Embryonic facial prominence (tissue), 1 donor: ENCODE results near the gene IGFL3.

Experiments
- DNase-seq: peaks from one replicate; pipeline ENCODE4 v3.0.0-alpha.2; 2016; ENCODE audit errors: extremely low spot score

Gene IGFL3

DNA sequence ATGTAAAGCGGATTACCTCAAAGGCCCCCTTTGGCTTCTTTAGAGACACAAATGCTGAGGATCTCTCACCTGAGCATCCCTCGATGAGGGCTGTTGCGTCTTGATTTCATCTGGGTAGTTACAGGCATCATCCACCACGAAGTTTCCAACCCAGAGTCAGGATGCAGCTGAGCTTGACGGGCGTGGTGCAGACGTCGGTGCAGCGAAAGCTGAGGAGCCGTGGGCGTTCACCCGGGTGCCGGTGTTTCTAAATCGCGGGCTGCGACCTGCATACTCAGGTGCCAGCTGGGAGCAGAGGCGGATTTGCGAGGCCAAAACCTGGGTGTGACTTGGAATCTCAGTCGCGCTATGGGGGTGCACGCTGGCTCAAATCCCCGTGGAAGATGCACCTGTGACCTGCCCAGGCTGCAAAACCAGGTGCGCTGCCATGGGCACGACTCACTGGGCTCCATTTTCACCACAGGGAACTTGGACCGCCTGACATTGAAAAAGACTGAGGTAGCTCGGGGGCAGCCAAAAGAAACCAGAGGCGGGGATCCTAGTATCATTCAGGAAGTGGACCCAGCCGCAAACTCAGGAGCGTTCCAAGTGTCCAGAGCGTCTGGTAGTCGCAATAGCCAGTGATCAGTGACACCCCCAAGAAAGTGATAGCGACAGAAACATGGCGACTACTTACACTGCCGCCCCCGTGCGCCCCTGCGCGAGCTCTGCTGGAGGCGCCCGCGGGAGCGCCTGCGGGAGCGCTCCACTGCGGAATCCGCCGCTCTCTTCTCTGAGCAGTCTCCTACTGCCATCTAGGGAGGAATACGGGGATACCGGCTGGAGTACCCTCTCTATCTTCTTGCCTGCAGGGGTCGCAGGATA lies 47.3 kb downstream of the IGFL3 start:
- DNase-seq = peak; percentile 21

DNA sequence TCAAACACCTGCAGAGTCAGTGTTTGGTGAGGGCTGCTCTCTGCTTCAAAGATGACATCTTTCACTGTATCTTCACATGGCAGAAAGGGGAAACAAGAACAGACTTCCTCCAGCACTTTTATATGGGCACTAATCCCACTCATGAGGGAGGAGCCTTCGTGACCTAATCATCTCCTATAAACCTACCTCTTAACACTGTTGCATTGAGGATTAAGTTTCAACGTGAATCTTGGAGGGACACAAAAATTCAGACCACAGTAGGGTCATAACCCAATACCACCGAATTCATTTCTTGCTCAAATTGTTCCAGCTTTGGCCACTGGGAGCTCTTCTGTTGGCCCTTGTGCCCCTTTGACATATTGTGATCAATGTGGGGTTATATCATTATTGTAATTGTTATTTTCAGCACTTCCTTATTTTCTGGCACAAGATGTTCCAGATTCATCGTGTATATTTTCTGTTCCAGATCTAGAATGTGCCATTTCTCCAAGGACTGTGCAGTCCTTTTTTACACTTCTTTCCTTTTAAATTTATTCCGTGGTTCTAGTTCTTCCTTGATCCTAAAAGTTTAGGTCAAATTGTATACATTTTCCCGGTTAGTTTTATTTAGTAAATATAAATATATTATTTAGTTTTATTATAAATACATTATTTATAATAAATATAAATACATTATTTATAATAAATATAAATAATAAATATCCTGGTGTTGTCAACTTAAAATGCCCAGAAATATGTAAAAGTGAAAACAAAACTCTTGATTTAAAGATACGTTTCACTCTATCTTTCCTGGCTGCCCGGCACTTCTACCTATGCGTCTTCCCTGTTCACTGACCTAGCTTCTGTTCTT lies 48.2 kb downstream of the IGFL3 start:
- no peak for DNase-seq

GRCh38 chr19:46073268-46073922 lies 51.1 kb downstream of the IGFL3 start:
- DNase-seq = no peak
